ENCODE measurements around the gene PDE4B.
"Not testable (repeated sequence)": the region's sequence is repeated elsewhere in the genome, so short reads cannot be mapped to it uniquely, and the experiment has no call there.

PDE4B gene

GRCh38 chr1:66057448-66057847, 264.8 kb downstream of the PDE4B start:
- not testable (repeated sequence) for H3K36me3 ChIP-seq (ENCODE audit: control insufficient read depth, insufficient read depth, low read length); H3K4me1 ChIP-seq (ENCODE audit: control insufficient read depth, insufficient read depth, low read length); H3K4me3 ChIP-seq (ENCODE audit: insufficient read depth, low read depth, low read length); H3K27ac ChIP-seq (ENCODE audit: insufficient read depth, low read depth, low read length, poor library complexity, severe bottlenecking); H3K9me3 ChIP-seq (ENCODE audit: control insufficient read depth, low read length); H3K27me3 ChIP-seq (ENCODE audit: control insufficient read depth, insufficient read depth, low read length, poor library complexity, severe bottlenecking)
- WGBS, 2 experiments, result 91 to 93% methylated on average over 3 of the region's 3 CpGs

GRCh38 chr1:66058558-66058957, 265.9 kb downstream of the PDE4B start:
- Histone ChIP-seq H3K36me3 (ENCODE audit: control insufficient read depth, insufficient read depth, low read length) (no peaks in the 10 kb centered on the region), H3K27me3 (ENCODE audit: control insufficient read depth, insufficient read depth, low read length, poor library complexity, severe bottlenecking) (no peaks in the 10 kb centered on the region), H3K9me3 (ENCODE audit: control insufficient read depth, low read length) (no peaks in the 10 kb centered on the region), H3K4me1 (ENCODE audit: control insufficient read depth, insufficient read depth, low read length) (no peaks in the 10 kb centered on the region), H3K27ac (ENCODE audit: insufficient read depth, low read depth, low read length, poor library complexity, severe bottlenecking) (no peak overlapping the region), H3K4me3 (ENCODE audit: insufficient read depth, low read depth, low read length) (no peak overlapping the region)
- WGBS, 2 experiments, result 92 to 94% methylated on average over 2 of the region's 2 CpGs

DNA sequence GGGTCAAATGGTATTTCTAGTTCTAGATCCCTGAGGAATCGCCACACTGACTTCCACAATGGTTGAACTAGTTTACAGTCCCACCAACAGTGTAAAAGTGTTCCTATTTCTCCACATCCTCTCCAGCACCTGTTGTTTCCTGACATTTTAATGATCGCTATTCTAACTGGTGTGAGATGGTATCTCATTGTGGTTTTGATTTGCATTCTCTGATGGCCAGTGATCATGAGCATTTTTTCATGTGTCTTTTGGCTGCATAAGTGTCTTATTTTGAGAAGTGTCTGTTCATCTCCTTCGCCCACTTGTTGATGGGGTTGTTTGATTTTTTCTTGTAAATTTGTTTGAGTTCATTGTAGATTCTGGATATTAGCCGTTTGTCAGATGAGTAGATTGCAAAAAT, 274.5 kb downstream of the PDE4B start:
- H3K27me3 ChIP-seq (ENCODE audit: control insufficient read depth, insufficient read depth, low read length, poor library complexity, severe bottlenecking); H3K4me3 ChIP-seq (ENCODE audit: insufficient read depth, low read depth, low read length); H3K9me3 ChIP-seq (ENCODE audit: control insufficient read depth, low read length); H3K36me3 ChIP-seq (ENCODE audit: control insufficient read depth, insufficient read depth, low read length); H3K4me1 ChIP-seq (ENCODE audit: control insufficient read depth, insufficient read depth, low read length); H3K27ac ChIP-seq (ENCODE audit: insufficient read depth, low read depth, low read length, poor library complexity, severe bottlenecking): not testable (repeated sequence)
- 84 to 91% methylated on average over 3 of the region's 4 CpGs for WGBS, 2 experiments

GRCh38 chr1:66069976-66070876, 277.5 kb downstream of the PDE4B start:
- H3K9me3 ChIP-seq (ENCODE audit: control insufficient read depth, low read length), result no peaks in the 10 kb centered on the region
- H3K27me3 ChIP-seq (ENCODE audit: control insufficient read depth, insufficient read depth, low read length, poor library complexity, severe bottlenecking), result no peaks in the 10 kb centered on the region
- H3K27ac ChIP-seq (ENCODE audit: insufficient read depth, low read depth, low read length, poor library complexity, severe bottlenecking), result no peak overlapping the region
- WGBS, 2 experiments, result 89 to 92% methylated on average over 4 of the region's 4 CpGs
- no peaks in the 10 kb centered on the region for H3K4me1 ChIP-seq (ENCODE audit: control insufficient read depth, insufficient read depth, low read length)
- H3K4me3 ChIP-seq (ENCODE audit: insufficient read depth, low read depth, low read length), result no peak overlapping the region
- H3K36me3 ChIP-seq (ENCODE audit: control insufficient read depth, insufficient read depth, low read length), result no peaks in the 10 kb centered on the region

- Histone ChIP-seq H3K27ac (ENCODE audit: insufficient read depth, low read depth, low read length, poor library complexity, severe bottlenecking) (no peak overlapping the region), H3K4me3 (ENCODE audit: insufficient read depth, low read depth, low read length) (no peak overlapping the region), H3K27me3 (ENCODE audit: control insufficient read depth, insufficient read depth, low read length, poor library complexity, severe bottlenecking) (no peaks in the 10 kb centered on the region), H3K4me1 (ENCODE audit: control insufficient read depth, insufficient read depth, low read length) (no peaks in the 10 kb centered on the region), H3K9me3 (ENCODE audit: control insufficient read depth, low read length) (no peaks in the 10 kb centered on the region), H3K36me3 (ENCODE audit: control insufficient read depth, insufficient read depth, low read length) (no peaks in the 10 kb centered on the region)
- 92 to 100% methylated on average over 2 of the region's 2 CpGs for WGBS, 2 experiments
These were observed 280.7 kb downstream of the PDE4B start for GRCh38 chr1:66073388-66073787.

DNA sequence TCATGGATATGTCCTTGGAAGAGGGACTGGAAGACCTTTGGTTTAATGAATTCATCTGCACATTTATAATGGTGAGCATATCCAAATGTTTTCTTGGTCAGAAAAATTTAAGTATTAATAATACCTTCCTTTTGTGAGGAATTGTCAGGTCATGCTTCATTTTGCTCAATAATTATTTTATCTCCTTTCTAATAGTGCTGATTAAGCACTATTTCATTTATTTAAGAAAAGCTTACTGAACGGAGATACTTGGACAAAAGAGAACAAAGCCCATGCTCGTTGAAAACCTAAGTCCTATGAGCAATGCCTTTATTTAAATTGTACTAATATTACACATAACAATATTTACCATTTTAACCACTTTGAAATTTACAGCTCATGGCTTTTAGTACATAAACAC, 281.5 kb downstream of the PDE4B start:
- WGBS, 2 experiments, result 88 to 96% methylated on average over 2 of the region's 2 CpGs
- Histone ChIP-seq H3K27ac (ENCODE audit: insufficient read depth, low read depth, low read length, poor library complexity, severe bottlenecking) (no peak overlapping the region), H3K4me1 (ENCODE audit: control insufficient read depth, insufficient read depth, low read length) (no peaks in the 10 kb centered on the region), H3K4me3 (ENCODE audit: insufficient read depth, low read depth, low read length) (no peak overlapping the region), H3K36me3 (ENCODE audit: control insufficient read depth, insufficient read depth, low read length) (no peaks in the 10 kb centered on the region), H3K9me3 (ENCODE audit: control insufficient read depth, low read length) (no peaks in the 10 kb centered on the region), H3K27me3 (ENCODE audit: control insufficient read depth, insufficient read depth, low read length, poor library complexity, severe bottlenecking) (no peaks in the 10 kb centered on the region)

GRCh38 chr1:66078412-66078811, 285.7 kb downstream of the PDE4B start:
- Histone ChIP-seq H3K27me3 (ENCODE audit: control insufficient read depth, insufficient read depth, low read length, poor library complexity, severe bottlenecking) (no peaks in the 10 kb centered on the region), H3K27ac (ENCODE audit: insufficient read depth, low read depth, low read length, poor library complexity, severe bottlenecking) (no peak overlapping the region), H3K4me3 (ENCODE audit: insufficient read depth, low read depth, low read length) (no peak overlapping the region), H3K36me3 (ENCODE audit: control insufficient read depth, insufficient read depth, low read length) (no peaks in the 10 kb centered on the region), H3K4me1 (ENCODE audit: control insufficient read depth, insufficient read depth, low read length) (no peaks in the 10 kb centered on the region), H3K9me3 (ENCODE audit: control insufficient read depth, low read length) (no peaks in the 10 kb centered on the region)
- 89 to 91% methylated on average over 6 of the region's 6 CpGs for WGBS, 2 experiments

DNA sequence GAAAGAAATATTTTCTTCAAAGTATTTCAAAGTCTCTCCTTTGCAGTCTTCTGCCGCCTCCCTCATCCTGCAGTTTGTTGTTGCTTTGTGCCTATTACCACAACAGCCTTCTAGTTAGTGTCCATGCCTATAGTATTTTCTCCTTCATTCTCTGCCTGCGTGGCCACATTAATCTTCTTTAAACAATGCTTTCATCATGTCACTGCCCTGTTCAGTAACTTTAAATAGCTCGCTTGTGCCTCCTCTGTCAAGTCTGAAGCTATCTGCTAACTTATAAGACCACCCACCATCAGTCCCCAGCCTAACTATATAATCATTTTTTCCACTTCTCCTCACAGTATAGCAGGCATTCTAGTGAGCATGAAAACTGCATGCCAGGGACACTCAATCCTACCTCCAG, 290.3 kb downstream of the PDE4B start:
- 81 to 86% methylated on average over 3 of the region's 3 CpGs for WGBS, 2 experiments
- H3K4me1 ChIP-seq (ENCODE audit: control insufficient read depth, insufficient read depth, low read length), result no peaks in the 10 kb centered on the region
- no peaks in the 10 kb centered on the region for H3K9me3 ChIP-seq (ENCODE audit: control insufficient read depth, low read length)
- no peaks in the 10 kb centered on the region for H3K27me3 ChIP-seq (ENCODE audit: control insufficient read depth, insufficient read depth, low read length, poor library complexity, severe bottlenecking)
- no peaks in the 10 kb centered on the region for H3K36me3 ChIP-seq (ENCODE audit: control insufficient read depth, insufficient read depth, low read length)
- no peak overlapping the region for H3K27ac ChIP-seq (ENCODE audit: insufficient read depth, low read depth, low read length, poor library complexity, severe bottlenecking)
- no peak overlapping the region for H3K4me3 ChIP-seq (ENCODE audit: insufficient read depth, low read depth, low read length)

DNA sequence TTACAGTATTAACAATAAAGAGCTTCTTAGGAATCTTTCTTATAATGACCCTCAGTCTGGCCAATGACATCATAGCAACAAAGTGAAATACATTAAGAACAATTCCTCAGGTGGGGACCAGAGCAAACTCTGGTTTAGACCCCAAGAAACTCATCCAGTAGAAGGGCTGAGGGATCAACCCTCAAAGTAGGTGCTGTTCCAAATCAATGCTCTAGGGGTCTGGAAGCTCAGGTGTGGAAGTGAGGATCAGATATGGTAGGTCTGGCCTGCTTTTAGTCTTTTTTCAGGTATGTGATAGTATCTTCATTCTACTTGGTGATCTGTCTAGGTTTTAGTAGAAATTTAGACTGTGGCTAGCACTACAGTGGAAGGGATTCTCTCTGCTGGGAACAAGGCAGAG, 291.7 kb downstream of the PDE4B start:
- no peaks in the 10 kb centered on the region for H3K9me3 ChIP-seq (ENCODE audit: control insufficient read depth, low read length)
- no peak overlapping the region for H3K4me3 ChIP-seq (ENCODE audit: insufficient read depth, low read depth, low read length)
- no peaks in the 10 kb centered on the region for H3K4me1 ChIP-seq (ENCODE audit: control insufficient read depth, insufficient read depth, low read length)
- H3K27me3 ChIP-seq (ENCODE audit: control insufficient read depth, insufficient read depth, low read length, poor library complexity, severe bottlenecking), result no peaks in the 10 kb centered on the region
- H3K36me3 ChIP-seq (ENCODE audit: control insufficient read depth, insufficient read depth, low read length), result no peaks in the 10 kb centered on the region
- no peak overlapping the region for H3K27ac ChIP-seq (ENCODE audit: insufficient read depth, low read depth, low read length, poor library complexity, severe bottlenecking)

DNA sequence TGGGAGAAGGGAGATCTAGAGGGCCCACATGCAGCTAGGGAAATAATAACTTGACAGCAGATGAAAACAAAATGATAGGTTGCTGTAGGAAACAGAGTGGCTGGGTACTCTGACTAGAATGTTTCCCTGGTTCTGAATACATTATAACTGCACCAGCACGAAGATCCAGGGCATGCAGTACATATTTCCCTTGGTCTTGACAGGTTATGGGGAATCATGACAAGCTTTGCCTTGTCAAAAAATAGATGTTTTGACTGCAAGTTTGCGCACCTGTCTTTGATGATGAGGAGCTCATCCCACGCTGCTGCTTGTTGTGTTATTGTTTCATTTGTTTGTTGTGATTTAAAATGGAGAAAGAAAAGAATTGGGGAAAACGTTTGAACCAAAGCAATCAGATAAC, 292.9 kb downstream of the PDE4B start:
- Histone ChIP-seq H3K4me1 (ENCODE audit: control insufficient read depth, insufficient read depth, low read length) (no peaks in the 10 kb centered on the region), H3K9me3 (ENCODE audit: control insufficient read depth, low read length) (no peaks in the 10 kb centered on the region), H3K36me3 (ENCODE audit: control insufficient read depth, insufficient read depth, low read length) (no peaks in the 10 kb centered on the region), H3K27ac (ENCODE audit: insufficient read depth, low read depth, low read length, poor library complexity, severe bottlenecking) (no peak overlapping the region), H3K4me3 (ENCODE audit: insufficient read depth, low read depth, low read length) (no peak overlapping the region), H3K27me3 (ENCODE audit: control insufficient read depth, insufficient read depth, low read length, poor library complexity, severe bottlenecking) (no peaks in the 10 kb centered on the region)
- 75 to 78% methylated on average over 4 of the region's 4 CpGs for WGBS, 2 experiments
